ENCODE data around the gene ILK.
A peak's percentile ranks its signal among the peaks of the same experiment; 100 is the strongest.

ILK gene

GRCh38 chr11:6606471-6607189 is 3.1 kb downstream of the ILK start:
- peak; percentile 27 to 58 (median 28) for DNase-seq
- H3K4me1 ChIP-seq (ENCODE audit: control insufficient read depth, insufficient read depth, low read length, poor library complexity, severe bottlenecking) = peaks cover 46% of the 10 kb centered on the region
- H3K9me3 ChIP-seq (ENCODE audit: control insufficient read depth, low read length) = no peaks in the 10 kb centered on the region
- peaks cover 34% of the 10 kb centered on the region for H3K36me3 ChIP-seq (ENCODE audit: control insufficient read depth, insufficient read depth, low read length)
- H3K27me3 ChIP-seq (replicated peaks; ENCODE audit: control insufficient read depth, insufficient read depth, low read length, poor library complexity, severe bottlenecking) = no peaks in the 10 kb centered on the region
- H3K27ac ChIP-seq (ENCODE audit: insufficient read depth, low read length, poor library complexity, severe bottlenecking) = peak overlapping the region; percentile 53
- H3K4me3 ChIP-seq (ENCODE audit: insufficient read depth, low read depth, low read length, poor library complexity, severe bottlenecking) = peak overlapping the region; percentile 3

DNA sequence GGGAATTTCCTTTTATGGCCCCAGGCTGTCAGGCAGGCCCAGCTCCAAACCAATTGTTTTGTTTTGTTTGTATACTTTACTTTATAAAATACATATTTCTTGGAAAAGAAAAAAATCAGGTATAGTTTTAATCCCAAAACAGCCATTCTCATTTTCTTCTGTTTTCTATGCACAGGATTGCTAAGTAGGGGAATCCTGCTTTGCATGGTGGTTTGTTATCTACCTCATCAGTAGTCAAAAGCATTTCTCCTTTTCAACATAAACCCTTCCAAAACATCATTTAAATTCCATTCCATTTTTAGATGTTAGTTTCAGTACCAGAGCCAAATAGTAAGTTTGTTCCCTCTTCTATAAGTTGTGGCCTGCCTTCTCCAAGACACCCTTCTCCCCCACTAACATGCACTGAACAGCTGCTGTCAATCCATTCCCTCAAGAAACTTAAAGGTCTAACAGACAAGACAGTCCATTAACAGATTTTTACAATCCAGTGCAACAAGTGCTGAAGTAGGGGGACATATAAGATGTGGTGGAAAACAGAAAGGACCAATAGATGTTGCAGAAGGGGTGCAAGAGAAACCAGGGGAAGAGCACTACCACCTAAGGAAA is 3.7 kb downstream of the ILK start:
- Histone ChIP-seq H3K4me1 (ENCODE audit: control insufficient read depth, insufficient read depth, low read length, poor library complexity, severe bottlenecking) (peaks cover 46% of the 10 kb centered on the region), H3K27me3 (replicated peaks; ENCODE audit: control insufficient read depth, insufficient read depth, low read length, poor library complexity, severe bottlenecking) (no peaks in the 10 kb centered on the region), H3K36me3 (ENCODE audit: control insufficient read depth, insufficient read depth, low read length) (peaks cover 32% of the 10 kb centered on the region), H3K4me3 (ENCODE audit: insufficient read depth, low read depth, low read length, poor library complexity, severe bottlenecking) (peak overlapping the region; percentile 3), H3K9me3 (ENCODE audit: control insufficient read depth, low read length) (no peaks in the 10 kb centered on the region), H3K27ac (ENCODE audit: insufficient read depth, low read length, poor library complexity, severe bottlenecking) (peak overlapping the region; percentile 53)
- no peak for DNase-seq

- Histone ChIP-seq H3K4me1 (ENCODE audit: control insufficient read depth, insufficient read depth, low read length, poor library complexity, severe bottlenecking) (peaks cover 50% of the 10 kb centered on the region), H3K4me3 (ENCODE audit: insufficient read depth, low read depth, low read length, poor library complexity, severe bottlenecking) (no peak overlapping the region), H3K27ac (ENCODE audit: insufficient read depth, low read length, poor library complexity, severe bottlenecking) (peak overlapping the region; percentile 53), H3K36me3 (ENCODE audit: control insufficient read depth, insufficient read depth, low read length) (peaks cover 32% of the 10 kb centered on the region), H3K27me3 (replicated peaks; ENCODE audit: control insufficient read depth, insufficient read depth, low read length, poor library complexity, severe bottlenecking) (no peaks in the 10 kb centered on the region), H3K9me3 (ENCODE audit: control insufficient read depth, low read length) (no peaks in the 10 kb centered on the region)
- no peak for DNase-seq
Observed at GRCh38 chr11:6608011-6608410, 4.4 kb downstream of the ILK start.

GRCh38 chr11:6608726-6609501 is 5.3 kb downstream of the ILK start:
- Histone ChIP-seq H3K36me3 (ENCODE audit: control insufficient read depth, insufficient read depth, low read length) (peaks cover 32% of the 10 kb centered on the region), H3K27me3 (replicated peaks; ENCODE audit: control insufficient read depth, insufficient read depth, low read length, poor library complexity, severe bottlenecking) (no peaks in the 10 kb centered on the region), H3K9me3 (ENCODE audit: control insufficient read depth, low read length) (no peaks in the 10 kb centered on the region), H3K4me1 (ENCODE audit: control insufficient read depth, insufficient read depth, low read length, poor library complexity, severe bottlenecking) (peaks cover 51% of the 10 kb centered on the region), H3K27ac (ENCODE audit: insufficient read depth, low read length, poor library complexity, severe bottlenecking) (no peak overlapping the region), H3K4me3 (ENCODE audit: insufficient read depth, low read depth, low read length, poor library complexity, severe bottlenecking) (no peak overlapping the region)
- DNase-seq = no peak

- no peak for DNase-seq
- no peak overlapping the region for H3K27ac ChIP-seq (ENCODE audit: insufficient read depth, low read length, poor library complexity, severe bottlenecking)
- H3K4me3 ChIP-seq (ENCODE audit: insufficient read depth, low read depth, low read length, poor library complexity, severe bottlenecking) = no peak overlapping the region
- H3K36me3 ChIP-seq (ENCODE audit: control insufficient read depth, insufficient read depth, low read length) = peaks cover 32% of the 10 kb centered on the region
- H3K4me1 ChIP-seq (ENCODE audit: control insufficient read depth, insufficient read depth, low read length, poor library complexity, severe bottlenecking) = peaks cover 47% of the 10 kb centered on the region
- no peaks in the 10 kb centered on the region for H3K27me3 ChIP-seq (replicated peaks; ENCODE audit: control insufficient read depth, insufficient read depth, low read length, poor library complexity, severe bottlenecking)
- no peaks in the 10 kb centered on the region for H3K9me3 ChIP-seq (ENCODE audit: control insufficient read depth, low read length)
Observed at GRCh38 chr11:6609502-6610015, 6.0 kb downstream of the ILK start.

DNA sequence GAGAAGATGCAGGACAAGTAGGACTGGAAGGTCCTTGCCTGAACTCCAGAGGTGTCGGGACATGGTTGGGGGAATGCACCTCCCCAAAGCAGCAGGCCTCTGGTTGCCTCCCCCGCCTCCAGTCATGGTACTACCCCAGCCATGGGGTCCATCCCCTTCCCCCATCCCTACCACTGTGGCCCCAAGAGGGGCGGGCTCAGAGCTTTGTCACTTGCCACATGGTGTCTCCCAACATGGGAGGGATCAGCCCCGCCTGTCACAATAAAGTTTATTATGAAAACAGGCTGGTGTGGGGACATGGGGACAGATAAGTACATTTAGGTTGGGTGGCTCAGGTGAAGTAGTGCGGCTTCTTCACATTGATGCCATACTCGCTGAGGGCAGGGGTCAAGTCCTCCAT is 7.0 kb downstream of the ILK start:
- Histone ChIP-seq H3K36me3 (ENCODE audit: control insufficient read depth, insufficient read depth, low read length) (peaks cover 38% of the 10 kb centered on the region), H3K27ac (ENCODE audit: insufficient read depth, low read length, poor library complexity, severe bottlenecking) (peak overlapping the region; percentile 95), H3K9me3 (ENCODE audit: control insufficient read depth, low read length) (no peaks in the 10 kb centered on the region), H3K4me3 (ENCODE audit: insufficient read depth, low read depth, low read length, poor library complexity, severe bottlenecking) (no peak overlapping the region), H3K27me3 (replicated peaks; ENCODE audit: control insufficient read depth, insufficient read depth, low read length, poor library complexity, severe bottlenecking) (no peaks in the 10 kb centered on the region), H3K4me1 (ENCODE audit: control insufficient read depth, insufficient read depth, low read length, poor library complexity, severe bottlenecking) (peaks cover 39% of the 10 kb centered on the region)
- DNase-seq = no peak

GRCh38 chr11:6611092-6611962 is 7.8 kb downstream of the ILK start:
- H3K27ac ChIP-seq (ENCODE audit: insufficient read depth, low read length, poor library complexity, severe bottlenecking) = peak overlapping the region; percentile 95
- peaks cover 38% of the 10 kb centered on the region for H3K36me3 ChIP-seq (ENCODE audit: control insufficient read depth, insufficient read depth, low read length)
- DNase-seq = peak in 1 of 3 donors; percentile 25
- peaks cover 32% of the 10 kb centered on the region for H3K4me1 ChIP-seq (ENCODE audit: control insufficient read depth, insufficient read depth, low read length, poor library complexity, severe bottlenecking)
- H3K9me3 ChIP-seq (ENCODE audit: control insufficient read depth, low read length) = no peaks in the 10 kb centered on the region
- H3K4me3 ChIP-seq (ENCODE audit: insufficient read depth, low read depth, low read length, poor library complexity, severe bottlenecking) = peak overlapping the region; percentile 66
- H3K27me3 ChIP-seq (replicated peaks; ENCODE audit: control insufficient read depth, insufficient read depth, low read length, poor library complexity, severe bottlenecking) = no peaks in the 10 kb centered on the region

- no peak for DNase-seq
- peaks cover 26% of the 10 kb centered on the region for H3K4me1 ChIP-seq (ENCODE audit: control insufficient read depth, insufficient read depth, low read length, poor library complexity, severe bottlenecking)
- H3K27ac ChIP-seq (ENCODE audit: insufficient read depth, low read length, poor library complexity, severe bottlenecking) = peak overlapping the region; percentile 95
- H3K27me3 ChIP-seq (replicated peaks; ENCODE audit: control insufficient read depth, insufficient read depth, low read length, poor library complexity, severe bottlenecking) = no peaks in the 10 kb centered on the region
- no peaks in the 10 kb centered on the region for H3K9me3 ChIP-seq (ENCODE audit: control insufficient read depth, low read length)
- peaks cover 38% of the 10 kb centered on the region for H3K36me3 ChIP-seq (ENCODE audit: control insufficient read depth, insufficient read depth, low read length)
- peak overlapping the region; percentile 66 for H3K4me3 ChIP-seq (ENCODE audit: insufficient read depth, low read depth, low read length, poor library complexity, severe bottlenecking)
Observed at GRCh38 chr11:6611963-6612212, 8.3 kb downstream of the ILK start.

- H3K36me3 ChIP-seq (ENCODE audit: control insufficient read depth, insufficient read depth, low read length) = peaks cover 38% of the 10 kb centered on the region
- H3K27me3 ChIP-seq (replicated peaks; ENCODE audit: control insufficient read depth, insufficient read depth, low read length, poor library complexity, severe bottlenecking) = no peaks in the 10 kb centered on the region
- H3K9me3 ChIP-seq (ENCODE audit: control insufficient read depth, low read length) = no peaks in the 10 kb centered on the region
- peak; percentile 92 to 95 (median 93) for DNase-seq
- H3K4me1 ChIP-seq (ENCODE audit: control insufficient read depth, insufficient read depth, low read length, poor library complexity, severe bottlenecking) = peaks cover 22% of the 10 kb centered on the region
- H3K4me3 ChIP-seq (ENCODE audit: insufficient read depth, low read depth, low read length, poor library complexity, severe bottlenecking) = peak within 1 kb of the TSS; percentile 66
- peak within 1 kb of the TSS; percentile 95 for H3K27ac ChIP-seq (ENCODE audit: insufficient read depth, low read length, poor library complexity, severe bottlenecking)
Observed at GRCh38 chr11:6612213-6613041, 8.9 kb downstream of the ILK start, which contains the start of gene TAF10. Gene TAF10 (minus strand): TSS chr11:6612216. CDS start chr11:6612189, 27 bp downstream.

Data from effector memory CD4-positive, alpha-beta T cell (primary cell).